ENCODE results near the gene DIDO1. TPM values are rescaled to one million over a fixed set of nuclear protein-coding genes. Genes with fewer than 3 reads are reported as not detected.
A peak's percentile ranks its signal among the peaks of the same experiment; 100 is the strongest.

DIDO1 gene
- total and polyA plus RNA-seq, 9 of the 15 experiments (the other 6 are each of a cell fraction or from before 2014, with no cell fraction given): 4.4 to 46.8 (median 31.2) TPM

DNA sequence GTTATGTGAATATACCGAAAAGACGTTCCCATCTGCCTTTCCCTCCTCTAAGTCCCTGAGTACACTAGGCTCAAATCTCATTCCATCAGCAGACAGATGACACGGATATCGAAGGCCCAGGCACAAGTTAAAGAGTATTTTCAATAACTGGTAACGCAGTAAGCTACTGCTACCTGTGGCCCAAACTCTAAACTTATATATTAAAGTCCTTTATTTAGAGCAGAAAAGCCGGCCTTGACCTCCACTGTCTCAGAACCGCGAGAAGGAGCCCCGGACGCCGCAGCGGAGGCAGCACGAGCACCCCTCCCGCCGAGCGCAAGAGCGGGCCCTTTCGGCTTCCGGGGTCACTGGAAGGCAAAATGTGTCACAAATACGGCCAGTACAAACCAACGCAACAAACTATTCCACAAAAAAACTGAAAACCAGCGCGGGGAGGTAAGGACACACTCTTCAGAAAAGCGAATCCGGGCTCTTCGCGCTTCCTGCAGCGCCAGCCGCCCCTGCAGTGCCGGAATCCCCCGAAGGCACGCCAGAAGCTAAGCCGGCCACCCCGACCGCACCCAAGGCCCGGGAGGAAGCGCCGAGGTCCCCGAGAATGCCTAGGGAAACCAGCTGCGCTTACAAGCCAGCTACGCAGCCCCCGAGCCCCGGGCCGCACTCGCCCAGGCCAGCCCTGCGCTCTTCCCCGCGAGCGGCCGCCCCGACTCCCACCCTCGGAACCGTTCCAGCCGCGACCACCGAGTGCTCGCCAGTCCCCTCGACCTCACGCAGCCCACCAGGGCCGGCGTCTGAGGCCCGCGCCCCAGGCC, 681 bp downstream of the DIDO1 start (continued):
- TF ChIP-seq, protein P1, sequence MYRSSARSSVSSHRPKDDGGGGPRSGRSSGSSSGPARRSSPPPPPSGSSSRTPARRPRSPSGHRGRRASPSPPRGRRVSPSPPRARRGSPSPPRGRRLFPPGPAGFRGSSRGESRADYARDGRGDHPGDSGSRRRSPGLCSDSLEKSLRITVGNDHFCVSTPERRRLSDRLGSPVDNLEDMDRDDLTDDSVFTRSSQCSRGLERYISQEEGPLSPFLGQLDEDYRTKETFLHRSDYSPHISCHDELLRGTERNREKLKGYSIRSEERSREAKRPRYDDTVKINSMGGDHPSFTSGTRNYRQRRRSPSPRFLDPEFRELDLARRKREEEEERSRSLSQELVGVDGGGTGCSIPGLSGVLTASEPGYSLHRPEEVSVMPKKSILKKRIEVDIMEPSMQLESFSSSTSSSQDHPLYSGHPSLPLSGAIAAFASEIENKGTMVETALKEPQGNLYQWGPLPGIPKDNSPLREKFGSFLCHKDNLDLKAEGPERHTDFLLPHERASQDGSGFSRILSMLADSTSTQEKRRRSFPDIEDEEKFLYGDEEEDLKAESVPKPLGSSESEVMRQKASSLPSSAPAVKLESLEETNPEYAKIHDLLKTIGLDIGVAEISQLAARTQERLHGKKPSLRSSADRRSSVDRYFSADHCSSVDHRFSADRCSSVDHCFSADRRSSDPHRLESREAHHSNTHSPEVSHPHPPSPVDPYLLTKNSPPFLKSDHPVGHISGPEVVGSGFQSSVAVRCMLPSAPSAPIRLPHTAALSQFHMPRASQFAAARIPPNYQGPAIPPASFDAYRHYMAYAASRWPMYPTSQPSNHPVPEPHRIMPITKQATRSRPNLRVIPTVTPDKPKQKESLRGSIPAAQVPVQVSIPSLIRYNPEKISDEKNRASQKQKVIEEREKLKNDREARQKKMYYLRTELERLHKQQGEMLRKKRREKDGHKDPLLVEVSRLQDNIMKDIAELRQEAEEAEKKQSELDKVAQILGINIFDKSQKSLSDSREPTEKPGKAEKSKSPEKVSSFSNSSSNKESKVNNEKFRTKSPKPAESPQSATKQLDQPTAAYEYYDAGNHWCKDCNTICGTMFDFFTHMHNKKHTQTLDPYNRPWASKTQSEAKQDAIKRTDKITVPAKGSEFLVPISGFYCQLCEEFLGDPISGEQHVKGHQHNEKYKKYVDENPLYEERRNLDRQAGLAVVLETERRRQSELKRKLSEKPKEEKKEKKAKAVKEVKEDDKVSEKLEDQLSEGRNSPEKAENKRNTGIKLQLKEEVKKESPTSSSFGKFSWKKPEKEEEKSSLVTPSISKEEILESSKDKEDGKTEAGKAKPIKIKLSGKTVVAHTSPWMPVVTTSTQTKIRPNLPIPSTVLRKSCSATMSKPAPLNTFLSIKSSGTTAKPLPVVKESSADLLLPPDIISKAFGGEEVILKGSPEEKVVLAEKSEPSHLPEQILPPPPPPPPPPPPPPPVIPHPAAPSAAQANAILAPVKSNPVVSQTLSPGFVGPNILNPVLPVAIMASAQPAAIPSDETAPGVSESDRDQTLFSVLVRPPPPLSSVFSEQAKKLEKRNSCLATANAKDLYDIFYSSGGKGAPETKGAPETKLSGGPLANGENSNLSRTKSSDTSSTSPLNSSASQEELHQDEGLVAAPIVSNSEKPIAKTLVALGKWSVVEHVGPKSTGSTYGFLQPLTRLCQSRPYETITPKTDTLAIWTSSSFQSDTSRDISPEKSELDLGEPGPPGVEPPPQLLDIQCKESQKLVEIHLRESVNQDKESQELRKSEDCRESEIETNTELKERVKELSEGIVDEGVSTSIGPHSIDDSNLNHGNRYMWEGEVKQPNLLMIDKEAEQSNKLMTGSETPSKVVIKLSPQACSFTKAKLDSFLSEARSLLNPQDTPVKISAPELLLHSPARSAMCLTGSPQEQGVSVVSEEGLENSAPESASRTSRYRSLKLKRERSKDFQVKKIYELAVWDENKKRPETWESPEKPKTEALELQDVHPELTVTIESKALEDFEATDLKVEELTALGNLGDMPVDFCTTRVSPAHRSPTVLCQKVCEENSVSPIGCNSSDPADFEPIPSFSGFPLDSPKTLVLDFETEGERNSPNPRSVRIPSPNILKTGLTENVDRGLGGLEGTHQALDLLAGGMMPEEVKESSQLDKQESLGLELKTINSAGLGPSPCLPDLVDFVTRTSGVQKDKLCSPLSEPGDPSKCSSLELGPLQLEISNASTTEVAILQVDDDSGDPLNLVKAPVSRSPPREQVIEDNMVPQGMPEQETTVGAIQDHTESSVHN (IDR thresholded peaks at IDR 0.05; ENCODE audit: borderline replicate concordance in 1 of 2, low read depth in 1 of 2): no peak
- TF ChIP-seq FOXM1 (IDR thresholded peaks at IDR 0.05; ENCODE audit: low read depth) (no peak), FOXM1 (CRISPR knock-in tag; IDR thresholded peaks at IDR 0.05; ENCODE audit: low read depth) (no peak), HNRNPUL1 (IDR thresholded peaks at IDR 0.05; ENCODE audit: low read length) (no peak), SETDB1 (IDR thresholded peaks at IDR 0.05; ENCODE audit: low read length) (no peak), ZNF76 (CRISPR knock-in tag; IDR thresholded peaks at IDR 0.05; ENCODE audit: borderline replicate concordance) (no peak), POU5F1 (IDR thresholded peaks at IDR 0.05; ENCODE audit: borderline replicate concordance, low read depth, low read length, partially characterized antibody) (no peak), ARNT (IDR thresholded peaks at IDR 0.05) (no peak), NR3C1 (CRISPR knock-in tag; IDR thresholded peaks at IDR 0.05) (0 out of 2 replicates have a peak, but pooled peaks have one; percentile 21), MTA1 (IDR thresholded peaks at IDR 0.05; ENCODE audit: borderline replicate concordance) (peak; percentile 31; the same call in 1 of the 2 replicates), SIN3A (IDR thresholded peaks at IDR 0.05; ENCODE audit: borderline replicate concordance in 2 of 2, control insufficient read depth in 1 of 2, low read depth in 2 of 2, low read length in 2 of 2) (peak in 1 of 2 experiments; percentile 29; a peak in 1 of 4 replicates), BRD4 (IDR thresholded peaks at IDR 0.05) (no peak)
- TF ChIP-seq, protein P2, sequence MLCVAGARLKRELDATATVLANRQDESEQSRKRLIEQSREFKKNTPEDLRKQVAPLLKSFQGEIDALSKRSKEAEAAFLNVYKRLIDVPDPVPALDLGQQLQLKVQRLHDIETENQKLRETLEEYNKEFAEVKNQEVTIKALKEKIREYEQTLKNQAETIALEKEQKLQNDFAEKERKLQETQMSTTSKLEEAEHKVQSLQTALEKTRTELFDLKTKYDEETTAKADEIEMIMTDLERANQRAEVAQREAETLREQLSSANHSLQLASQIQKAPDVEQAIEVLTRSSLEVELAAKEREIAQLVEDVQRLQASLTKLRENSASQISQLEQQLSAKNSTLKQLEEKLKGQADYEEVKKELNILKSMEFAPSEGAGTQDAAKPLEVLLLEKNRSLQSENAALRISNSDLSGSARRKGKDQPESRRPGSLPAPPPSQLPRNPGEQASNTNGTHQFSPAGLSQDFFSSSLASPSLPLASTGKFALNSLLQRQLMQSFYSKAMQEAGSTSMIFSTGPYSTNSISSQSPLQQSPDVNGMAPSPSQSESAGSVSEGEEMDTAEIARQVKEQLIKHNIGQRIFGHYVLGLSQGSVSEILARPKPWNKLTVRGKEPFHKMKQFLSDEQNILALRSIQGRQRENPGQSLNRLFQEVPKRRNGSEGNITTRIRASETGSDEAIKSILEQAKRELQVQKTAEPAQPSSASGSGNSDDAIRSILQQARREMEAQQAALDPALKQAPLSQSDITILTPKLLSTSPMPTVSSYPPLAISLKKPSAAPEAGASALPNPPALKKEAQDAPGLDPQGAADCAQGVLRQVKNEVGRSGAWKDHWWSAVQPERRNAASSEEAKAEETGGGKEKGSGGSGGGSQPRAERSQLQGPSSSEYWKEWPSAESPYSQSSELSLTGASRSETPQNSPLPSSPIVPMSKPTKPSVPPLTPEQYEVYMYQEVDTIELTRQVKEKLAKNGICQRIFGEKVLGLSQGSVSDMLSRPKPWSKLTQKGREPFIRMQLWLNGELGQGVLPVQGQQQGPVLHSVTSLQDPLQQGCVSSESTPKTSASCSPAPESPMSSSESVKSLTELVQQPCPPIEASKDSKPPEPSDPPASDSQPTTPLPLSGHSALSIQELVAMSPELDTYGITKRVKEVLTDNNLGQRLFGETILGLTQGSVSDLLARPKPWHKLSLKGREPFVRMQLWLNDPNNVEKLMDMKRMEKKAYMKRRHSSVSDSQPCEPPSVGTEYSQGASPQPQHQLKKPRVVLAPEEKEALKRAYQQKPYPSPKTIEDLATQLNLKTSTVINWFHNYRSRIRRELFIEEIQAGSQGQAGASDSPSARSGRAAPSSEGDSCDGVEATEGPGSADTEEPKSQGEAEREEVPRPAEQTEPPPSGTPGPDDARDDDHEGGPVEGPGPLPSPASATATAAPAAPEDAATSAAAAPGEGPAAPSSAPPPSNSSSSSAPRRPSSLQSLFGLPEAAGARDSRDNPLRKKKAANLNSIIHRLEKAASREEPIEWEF (CRISPR knock-in tag; IDR thresholded peaks at IDR 0.05): no peak

All from K562 (cell line).